Mammary epithelial cell (primary cell): ENCODE measurements around the gene B3GALT5.

Source experiments
- EZH2 ChIP-seq: IDR thresholded peaks from 2 replicates; pipeline ENCODE4 v1.6.1; 2012; ENCODE audit warnings: low read length, inconsistent platforms, borderline replicate concordance
- TF ChIP-seq, protein P1 (sequence below), 2 donors: IDR thresholded peaks in 1 of 2; conservative IDR thresholded peaks in 1 of 2; 2 replicates each; pipeline ENCODE4 v1.5.1; 2011 to 2012; ENCODE audit warnings: inconsistent platforms in 2 of 2, low read length in 2 of 2, mild to moderate bottlenecking in 2 of 2, control low read depth in 1 of 2, low read depth in 1 of 2; ENCODE audit not compliant: insufficient read depth in 1 of 2; ENCODE audit errors: extremely low read depth in 1 of 2

DNA sequence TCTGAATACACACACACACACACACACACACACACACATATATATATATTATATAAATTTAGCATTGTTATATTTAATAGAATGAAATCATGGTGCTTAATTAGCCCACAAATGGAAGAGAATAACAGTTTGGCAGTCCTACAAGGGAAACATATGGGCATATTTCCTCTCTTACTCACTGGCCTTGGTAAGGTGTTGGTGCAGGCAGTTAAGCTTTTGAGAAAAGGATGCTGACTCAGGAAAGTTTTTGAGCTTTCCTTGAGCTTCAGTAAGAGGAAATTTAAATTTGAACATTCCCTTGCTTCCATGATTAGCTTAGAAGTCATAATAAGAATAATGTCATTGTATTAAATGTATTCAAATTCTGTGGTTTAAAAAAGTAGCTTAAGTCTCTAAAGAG is 37.0 kb upstream of the B3GALT5 start:
- TF ChIP-seq, protein P1, sequence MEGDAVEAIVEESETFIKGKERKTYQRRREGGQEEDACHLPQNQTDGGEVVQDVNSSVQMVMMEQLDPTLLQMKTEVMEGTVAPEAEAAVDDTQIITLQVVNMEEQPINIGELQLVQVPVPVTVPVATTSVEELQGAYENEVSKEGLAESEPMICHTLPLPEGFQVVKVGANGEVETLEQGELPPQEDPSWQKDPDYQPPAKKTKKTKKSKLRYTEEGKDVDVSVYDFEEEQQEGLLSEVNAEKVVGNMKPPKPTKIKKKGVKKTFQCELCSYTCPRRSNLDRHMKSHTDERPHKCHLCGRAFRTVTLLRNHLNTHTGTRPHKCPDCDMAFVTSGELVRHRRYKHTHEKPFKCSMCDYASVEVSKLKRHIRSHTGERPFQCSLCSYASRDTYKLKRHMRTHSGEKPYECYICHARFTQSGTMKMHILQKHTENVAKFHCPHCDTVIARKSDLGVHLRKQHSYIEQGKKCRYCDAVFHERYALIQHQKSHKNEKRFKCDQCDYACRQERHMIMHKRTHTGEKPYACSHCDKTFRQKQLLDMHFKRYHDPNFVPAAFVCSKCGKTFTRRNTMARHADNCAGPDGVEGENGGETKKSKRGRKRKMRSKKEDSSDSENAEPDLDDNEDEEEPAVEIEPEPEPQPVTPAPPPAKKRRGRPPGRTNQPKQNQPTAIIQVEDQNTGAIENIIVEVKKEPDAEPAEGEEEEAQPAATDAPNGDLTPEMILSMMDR (conservative IDR thresholded peaks at IDR 0.05 in 1 of 2, IDR thresholded peaks at IDR 0.05 in 1 of 2; ENCODE audit: extremely low read depth in 1 of 2, insufficient read depth in 1 of 2, low read depth in 1 of 2, low read length in 2 of 2), result no peak
- no peak for TF ChIP-seq EZH2
